Renal cortical epithelial cell (primary cell): ENCODE results near the gene KCNK2. TPM values are rescaled to one million over a fixed set of nuclear protein-coding genes. Genes with fewer than 3 reads are reported as not detected.

Source experiments
- DNase-seq: peaks from one replicate; pipeline ENCODE4 v3.0.0-alpha.2; 2011; ENCODE audit warnings: low read depth
- total RNA-seq: library from RNA; depleted of rRNA; stranded (reverse); fragments of >200 nt; gene quantifications from 2 replicates; pipeline ENCODE4 v1.2.3, GENCODE V29; 2014

The KCNK2 gene
- total RNA-seq, 1 donor from 2014 or later, result 0.25 TPM

DNA sequence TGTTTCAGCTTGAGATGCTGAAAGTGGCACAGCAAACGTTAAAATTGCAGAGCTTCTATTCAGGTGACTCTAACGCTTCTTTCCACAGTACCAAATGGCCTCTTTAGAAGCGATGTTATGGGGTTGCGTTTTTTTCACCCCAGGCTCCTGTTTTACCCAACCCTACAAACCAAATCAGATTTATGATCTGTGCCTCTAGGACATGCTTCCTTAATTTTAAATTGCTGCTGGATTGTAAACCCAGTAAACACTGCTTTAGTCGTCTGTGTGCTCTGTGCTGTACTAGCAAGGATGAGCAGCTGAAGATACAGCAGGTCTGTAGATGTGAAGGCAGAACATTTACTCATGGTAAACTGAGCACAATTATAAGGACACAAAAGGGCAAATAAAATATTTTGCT lies 13.0 kb downstream of the KCNK2 start:
- DNase-seq, result no peak

DNA sequence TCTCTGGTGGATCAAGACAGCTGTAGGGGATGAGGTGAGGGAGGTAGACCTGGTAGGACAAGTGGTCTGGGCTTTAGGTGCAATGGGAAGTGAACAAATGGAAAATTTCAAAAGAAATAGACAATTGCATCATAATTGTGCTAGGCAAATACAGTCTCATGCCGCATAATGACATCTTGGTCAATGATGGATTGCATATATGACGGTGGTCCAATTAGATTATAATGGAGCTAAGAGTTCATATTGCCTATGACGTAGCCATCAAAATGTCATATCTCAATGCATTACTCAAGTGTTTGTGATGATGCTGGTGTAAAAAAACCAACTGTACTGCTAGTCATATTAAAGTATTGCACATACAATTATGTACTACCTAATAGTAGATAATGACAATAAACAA lies 19.0 kb downstream of the KCNK2 start:
- no peak for DNase-seq

DNA sequence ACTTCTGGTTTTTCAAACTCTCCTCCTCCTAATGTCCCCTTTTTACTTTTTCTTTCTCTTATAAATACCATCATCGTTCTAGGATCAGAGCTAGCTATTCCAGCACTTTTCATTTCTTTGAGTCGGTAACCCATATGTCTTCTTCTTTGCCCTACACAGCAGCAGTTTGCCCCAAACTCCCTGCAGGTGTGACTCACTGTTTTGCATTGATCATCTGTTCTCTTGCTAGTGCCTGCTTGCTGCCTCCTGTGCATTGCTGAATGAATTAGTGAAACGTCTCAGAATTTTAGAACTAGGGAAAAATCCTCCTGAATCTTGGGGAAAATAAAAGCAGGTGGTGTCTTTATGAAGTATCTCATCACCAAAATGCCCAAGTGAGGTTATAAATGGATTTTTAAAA lies 21.7 kb downstream of the KCNK2 start:
- DNase-seq, result no peak

DNA sequence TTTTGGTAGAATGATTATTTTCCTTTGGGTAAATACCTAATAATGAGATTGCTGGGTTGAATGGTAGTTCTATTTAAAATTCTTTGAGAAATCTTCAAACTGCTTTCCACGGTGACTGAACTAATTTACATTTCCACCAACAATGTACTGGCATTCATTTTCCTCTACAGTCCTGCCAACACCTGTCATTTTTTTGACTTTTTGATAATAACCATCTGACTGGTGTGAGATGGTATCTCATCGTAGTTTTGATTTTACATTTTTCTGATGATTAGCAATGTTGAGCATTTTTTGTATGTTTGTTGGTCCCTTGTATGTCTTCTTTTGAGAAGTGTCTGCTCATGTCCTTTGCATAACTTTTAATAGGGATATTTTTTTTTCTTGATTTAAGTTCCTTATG lies 23.5 kb downstream of the KCNK2 start:
- DNase-seq, result no peak

DNA sequence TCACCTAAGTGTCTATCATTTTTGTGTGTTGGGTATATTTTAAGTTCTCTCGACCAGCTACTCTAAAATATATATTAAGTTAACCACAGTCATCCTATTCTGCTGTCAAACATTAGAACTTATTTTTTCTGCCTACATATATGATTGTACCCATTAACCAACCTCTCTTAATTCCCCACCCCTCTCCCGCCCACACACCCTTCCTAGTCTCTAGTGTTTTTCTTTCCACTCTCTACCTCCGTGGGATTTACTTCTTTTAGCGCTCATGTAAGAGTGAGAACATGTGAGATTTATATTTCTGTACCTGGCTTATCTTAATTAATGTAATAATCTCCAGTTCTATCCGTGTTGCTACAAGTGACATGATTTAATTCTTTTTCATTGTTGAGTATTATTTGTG lies 26.6 kb downstream of the KCNK2 start:
- DNase-seq, result no peak

DNA sequence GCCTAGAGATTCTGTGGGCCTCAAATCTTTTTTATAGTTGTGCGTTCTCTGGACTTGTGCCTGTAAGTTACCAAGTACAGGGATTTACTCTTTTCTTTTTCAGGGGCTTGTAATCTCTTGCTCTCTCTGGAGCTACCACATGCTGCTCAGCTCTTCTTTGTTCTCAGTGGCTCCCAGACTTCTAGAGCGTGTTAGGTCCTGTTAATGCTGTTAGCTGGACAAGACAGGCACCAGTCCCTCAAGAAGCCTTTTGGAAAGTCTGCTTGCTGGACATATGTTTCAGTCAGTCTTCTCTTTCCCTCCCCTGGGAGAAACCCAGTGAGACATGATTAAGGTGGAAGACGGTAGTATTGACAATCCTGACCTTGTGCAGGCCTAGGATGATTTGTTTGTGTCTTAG lies 29.4 kb downstream of the KCNK2 start:
- DNase-seq, result no peak

DNA sequence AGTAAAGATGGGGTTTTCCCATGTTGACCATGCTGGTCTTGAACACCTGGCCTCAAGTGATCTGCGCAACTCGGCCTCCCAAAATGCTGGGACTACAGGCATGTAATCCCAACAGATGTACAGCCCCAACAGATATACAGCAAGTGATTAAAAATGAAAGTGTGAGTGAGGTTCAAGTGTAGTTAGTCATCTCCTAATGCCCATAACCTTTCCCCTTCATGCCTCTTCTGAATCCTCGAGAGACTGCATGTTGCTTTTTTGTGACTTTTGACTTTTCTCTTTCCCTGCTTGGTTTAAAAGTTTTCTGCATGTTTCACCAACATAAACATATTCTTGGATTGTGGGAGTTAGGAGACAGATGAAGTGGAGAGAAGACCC lies 31.2 kb downstream of the KCNK2 start:
- no peak for DNase-seq

DNA sequence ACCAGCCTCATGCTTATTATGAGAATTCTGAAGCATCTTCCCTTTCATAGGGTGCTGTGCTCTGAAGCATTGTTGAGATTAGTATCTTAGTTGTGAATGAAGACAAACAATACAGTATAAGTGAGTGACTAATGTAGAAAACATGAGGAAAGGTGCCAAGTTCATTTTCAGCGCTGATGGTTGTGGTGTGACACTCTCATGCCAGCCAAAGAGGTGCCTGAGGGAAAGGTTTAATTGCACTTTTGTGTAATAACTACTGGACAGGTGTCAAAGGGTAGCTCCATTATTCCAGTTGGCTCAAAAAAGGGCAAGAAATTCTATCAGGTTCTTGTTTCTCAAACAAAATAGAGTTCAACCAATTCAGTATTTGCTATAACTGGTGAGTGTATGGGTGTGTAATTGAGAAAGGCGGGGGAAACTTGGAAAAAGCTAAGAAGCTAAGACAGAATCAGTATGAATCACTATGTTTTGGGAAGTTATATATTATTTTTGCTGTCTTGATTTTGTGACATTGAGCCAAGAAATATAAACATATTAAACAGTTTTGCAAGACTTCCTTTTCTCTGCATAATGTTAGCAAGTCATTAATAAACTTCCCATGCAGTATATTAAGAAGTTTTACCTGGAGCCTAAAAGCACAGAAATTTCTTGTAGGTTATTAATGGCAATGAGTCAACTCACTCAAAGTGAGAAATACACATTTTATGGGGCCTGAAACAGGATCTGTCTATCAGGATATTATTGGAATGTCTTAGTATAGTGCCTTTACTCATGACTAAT lies 31.8 kb downstream of the KCNK2 start:
- peak; percentile 98 for DNase-seq

DNA sequence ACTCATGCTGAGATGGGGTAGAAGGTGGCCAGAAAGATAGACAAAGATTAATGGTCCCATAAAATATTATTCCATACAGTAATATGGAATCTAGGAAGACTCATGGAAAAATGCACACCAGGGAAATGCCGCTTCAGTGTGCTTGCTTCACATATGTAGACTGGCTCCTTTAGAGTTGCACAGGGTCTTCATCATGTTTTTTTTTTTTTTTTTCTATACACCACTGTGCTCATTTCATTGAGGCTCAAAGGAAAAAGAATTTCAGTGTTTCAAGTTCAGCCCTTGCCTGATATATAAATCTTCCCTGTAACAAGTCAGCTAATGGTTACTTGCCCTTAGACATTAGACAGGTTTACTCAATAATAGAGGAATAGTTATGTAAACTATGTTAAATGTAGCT lies 33.2 kb downstream of the KCNK2 start:
- no peak for DNase-seq

DNA sequence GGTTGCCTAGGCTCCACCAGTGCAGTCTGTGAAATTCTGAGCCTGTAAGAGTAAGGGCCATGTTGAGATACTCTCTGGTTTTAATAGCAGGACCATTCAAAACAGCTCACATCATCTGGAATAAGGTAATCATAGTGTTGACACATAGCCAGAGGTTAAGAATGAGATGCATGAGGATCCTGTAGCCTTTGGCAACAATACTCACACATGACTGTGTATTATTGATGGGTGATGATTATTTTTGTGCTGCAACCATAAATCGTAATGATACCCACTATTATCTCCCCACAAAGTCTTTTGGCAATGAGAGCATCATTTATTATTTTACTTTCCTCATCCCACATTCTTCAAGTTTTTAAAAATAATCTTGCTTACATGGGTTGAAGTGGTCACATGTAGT lies 35.5 kb downstream of the KCNK2 start:
- no peak for DNase-seq

DNA sequence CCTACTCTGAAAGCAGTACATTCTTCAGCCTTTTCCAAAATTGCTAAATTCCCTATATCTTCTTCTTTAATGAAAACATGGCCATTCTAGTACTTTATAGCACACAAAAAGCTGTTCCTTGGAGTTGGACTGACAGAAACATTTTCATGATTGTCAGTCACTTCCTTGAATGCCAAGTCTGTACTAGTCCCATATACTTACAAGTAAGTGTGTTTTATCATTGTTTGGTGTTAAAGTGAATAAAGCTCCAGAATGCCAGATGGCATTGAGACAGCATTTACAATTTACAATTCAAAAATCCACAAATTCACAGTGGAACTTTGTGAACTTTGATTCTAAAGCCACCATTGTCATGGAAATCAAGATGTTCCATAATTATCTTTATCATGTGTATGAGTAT lies 36.5 kb downstream of the KCNK2 start:
- DNase-seq, result no peak

DNA sequence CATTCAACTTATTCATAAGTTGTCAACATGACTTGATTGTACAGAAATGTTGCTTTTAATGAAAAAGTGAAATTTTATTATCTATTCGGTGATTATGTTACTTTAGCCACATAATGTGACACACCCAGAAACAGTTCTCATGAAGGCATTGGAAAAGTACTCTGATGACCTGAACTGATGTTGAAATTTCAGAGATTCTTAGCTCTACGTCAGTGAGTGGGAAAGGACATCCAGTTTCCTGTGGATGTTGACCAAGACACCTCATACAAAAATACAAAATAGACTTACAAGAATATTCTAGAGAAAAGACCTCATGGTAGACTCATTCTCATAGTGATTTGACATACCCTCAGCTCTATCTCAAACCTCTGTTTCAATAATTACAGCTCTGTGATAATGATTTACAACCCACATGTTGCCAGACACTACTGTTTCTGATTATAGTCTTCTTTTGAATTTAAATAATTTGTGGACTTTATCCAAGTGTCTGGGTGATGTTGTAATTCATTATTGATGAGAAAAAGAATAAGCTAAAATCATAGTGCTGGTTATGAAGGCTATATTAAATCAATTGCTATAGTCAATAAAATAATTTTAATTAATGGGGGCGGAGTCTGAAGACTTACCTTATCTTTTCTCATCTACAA lies 37.3 kb downstream of the KCNK2 start:
- peak; percentile 0 for DNase-seq

DNA sequence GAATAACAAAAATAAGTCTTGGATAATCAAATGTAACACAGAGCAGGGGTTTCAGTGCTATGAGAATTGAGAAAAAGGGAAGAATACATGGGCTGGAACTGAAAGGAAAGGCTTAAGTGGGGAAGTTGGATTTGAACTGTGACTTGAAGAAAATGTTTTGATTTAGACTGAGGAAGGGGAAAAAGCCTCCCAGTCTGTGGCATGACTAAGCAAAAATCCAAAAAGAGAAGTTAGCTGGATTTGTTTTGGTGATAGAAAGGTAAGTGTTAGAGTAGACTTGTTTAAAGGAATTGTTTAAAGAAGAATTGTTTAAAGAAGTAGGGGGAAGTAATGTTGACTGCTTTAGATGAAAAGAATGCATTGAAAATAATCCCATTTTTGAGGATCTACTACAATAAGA lies 46.0 kb downstream of the KCNK2 start:
- DNase-seq, result peak; percentile 2

DNA sequence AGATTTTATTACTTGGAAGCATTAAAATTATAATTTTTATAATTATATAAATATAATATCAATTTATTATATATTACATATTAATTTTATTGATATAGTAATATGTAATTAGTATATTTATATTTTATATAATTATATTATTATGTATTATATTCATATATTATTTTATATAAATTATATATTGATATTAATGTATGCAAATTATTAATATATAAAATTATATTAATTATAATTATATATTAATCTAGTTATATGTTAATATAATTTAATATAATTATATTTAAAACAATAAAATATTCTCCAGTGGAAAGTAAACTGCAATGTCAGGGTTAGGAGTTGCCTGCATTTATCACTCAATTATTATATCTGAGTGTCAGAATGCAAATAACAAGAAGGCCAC lies 48.8 kb downstream of the KCNK2 start:
- no peak for DNase-seq

DNA sequence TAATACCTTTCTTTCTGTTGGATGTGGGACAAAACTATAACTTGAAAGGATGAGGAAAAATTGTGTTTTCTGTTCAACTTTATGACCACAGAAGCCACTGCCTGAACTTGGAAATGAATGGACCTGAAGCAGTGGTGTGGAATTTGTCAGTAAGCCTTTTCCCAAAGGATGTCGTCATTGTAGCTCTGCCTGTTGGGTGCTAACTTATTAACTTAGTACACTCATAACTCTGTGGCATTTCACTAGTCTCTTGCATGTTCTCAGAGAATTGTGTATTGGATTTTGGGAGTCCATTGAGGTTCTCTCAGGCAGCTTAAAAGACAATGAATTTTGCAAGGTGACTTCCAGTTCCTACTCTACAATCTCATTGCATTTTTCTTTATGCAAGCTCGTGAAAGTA lies 49.6 kb downstream of the KCNK2 start:
- peak; percentile 98 for DNase-seq

DNA sequence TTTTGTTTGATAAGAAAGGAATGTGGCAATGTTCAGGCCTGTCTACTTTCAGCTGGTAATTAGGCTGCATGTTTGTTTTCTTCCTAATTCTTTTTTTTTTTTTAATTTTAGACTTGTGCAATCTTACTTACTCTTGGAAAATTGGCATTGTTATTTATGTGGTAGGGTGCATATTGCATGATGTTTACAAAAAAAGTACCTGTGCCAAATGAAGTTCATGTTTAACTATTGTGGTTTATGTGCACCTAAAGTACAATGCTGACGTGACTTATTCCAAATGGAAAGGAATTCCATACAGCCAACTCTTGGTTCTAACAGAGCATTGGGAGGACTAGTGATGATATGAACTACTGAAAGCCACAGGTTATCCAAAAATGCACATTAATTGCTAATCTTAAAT lies 51.0 kb downstream of the KCNK2 start:
- peak; percentile 91 for DNase-seq

DNA sequence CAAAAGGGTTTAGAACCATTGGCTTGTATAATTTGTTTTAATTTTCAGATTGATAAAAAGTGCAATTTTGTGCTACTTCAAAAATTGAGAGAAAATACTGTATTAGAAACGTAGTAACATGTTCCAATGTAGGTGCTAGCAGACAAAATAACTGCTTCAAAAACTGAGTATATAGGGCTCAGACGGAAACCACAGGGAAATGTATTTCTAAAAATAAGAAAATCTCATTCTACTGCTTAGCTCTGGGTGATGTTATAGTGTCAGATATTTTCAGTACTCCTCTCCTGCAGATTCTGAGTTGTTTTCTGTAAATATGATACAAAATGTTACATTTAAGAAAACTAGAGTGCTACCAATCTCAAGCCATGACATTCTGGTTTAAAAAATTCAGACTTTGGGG lies 55.4 kb downstream of the KCNK2 start:
- DNase-seq, result no peak

DNA sequence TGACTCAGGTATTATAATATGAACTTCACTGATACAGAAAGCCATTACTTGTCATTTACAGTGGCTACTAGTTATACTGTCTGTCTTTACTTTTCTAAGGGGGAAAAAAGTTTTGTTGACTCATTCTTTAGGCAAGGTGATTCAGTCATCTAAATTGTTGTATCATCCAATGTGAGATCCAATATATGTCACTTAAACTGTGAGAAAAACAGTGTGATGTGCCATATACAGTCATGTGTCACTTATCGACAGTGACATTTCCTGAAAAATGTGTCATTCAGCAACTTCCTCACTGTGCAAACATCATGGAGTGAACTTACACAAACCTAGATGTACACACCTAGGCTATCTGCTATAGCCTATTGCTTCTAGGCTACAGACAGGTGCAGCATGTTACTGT lies 57.6 kb downstream of the KCNK2 start:
- no peak for DNase-seq

DNA sequence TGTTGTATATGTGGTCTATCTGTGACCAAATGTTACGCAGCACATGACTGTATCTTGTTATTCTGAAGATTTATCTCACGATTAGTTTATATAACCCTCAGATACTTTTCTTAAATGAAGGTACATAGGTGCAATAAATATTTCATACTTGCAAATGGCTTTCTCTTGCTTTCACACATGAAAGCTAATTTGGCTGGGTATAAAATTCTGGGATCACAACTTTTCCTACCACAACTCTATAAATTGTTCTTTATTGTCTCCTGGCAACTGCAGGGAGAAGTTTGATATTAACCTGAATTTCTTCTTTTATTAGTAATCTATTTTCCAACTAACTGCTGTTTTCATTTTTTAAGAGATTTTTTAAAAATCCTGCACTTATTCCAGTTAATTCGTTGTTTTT lies 58.9 kb downstream of the KCNK2 start:
- no peak for DNase-seq

DNA sequence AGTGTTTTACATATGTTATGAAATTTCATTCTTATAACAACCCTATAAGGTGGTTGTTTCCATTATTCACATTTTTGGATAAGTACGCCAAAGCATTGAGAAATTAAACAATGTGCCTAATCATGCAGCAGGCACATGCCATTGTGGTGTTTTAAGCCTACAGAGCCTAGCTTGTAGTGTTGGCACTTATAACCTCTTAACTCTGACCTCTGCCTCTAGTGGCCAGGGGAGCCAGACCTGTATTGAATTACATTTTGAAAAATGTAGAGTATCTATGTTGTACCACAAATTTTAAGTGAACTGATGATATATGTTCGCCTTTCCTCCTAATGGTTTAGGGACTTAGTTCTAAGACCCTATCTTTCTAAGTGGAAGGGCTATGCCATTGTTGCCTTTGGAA lies 61.0 kb downstream of the KCNK2 start:
- no peak for DNase-seq

DNA sequence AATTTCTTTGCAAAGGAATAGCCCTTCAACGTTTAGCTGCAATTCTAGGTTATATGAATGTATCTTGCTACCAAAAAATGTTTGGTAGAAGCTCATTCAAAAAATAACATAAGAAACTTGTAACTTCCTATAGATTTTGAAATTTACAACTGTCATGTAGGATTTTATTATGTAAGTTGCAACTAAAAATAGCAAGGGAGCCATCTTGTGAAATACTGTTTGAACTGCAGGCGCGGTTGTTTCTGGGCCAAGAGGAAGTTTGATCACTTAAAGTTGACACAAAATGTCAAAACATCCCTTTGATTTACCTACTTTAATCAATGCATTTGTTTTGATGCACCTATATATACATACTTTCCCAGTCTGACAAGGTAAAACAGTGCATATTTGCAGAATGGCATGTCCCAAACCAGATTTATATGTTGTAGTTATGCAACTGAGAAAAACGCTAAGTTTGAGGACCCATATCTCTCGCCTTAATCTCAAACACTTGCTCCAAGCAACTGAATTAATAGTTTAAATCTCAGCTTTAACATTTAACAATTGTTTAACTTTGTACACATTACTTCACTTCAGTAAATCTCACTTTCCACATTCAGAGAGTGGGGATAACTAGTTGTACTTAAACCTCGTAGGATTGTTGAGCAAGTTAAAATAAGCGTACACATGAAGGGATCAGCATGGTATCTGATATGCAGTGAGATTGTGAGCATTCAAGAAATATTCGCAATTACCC lies 63.9 kb downstream of the KCNK2 start:
- peak; percentile 51 for DNase-seq

DNA sequence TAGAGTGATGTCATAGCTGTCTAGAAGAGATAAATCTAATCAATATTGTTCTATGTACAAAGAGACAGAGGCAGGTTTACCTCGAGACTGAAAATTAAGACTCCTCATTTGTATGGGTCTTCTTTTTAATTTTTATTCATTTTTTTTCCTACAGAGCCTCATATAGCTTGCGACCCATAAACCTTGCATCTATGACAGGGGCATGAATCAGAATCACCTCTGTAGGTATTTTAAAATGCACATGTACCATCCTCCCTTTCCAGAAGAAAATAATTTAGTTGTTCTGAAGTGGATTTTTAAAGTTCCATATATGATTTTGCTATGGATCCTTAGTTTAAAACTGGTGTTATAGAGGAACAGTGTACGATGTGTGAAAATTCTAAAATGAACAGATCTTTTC lies 64.5 kb downstream of the KCNK2 start:
- no peak for DNase-seq
